K562 (cell line): Measurements from ENCODE around the gene MACROD2. TPM values are rescaled to one million over a fixed set of nuclear protein-coding genes. Genes with fewer than 3 reads are reported as not detected.

ENCODE experiments used
- ATAC-seq: fragments of 200-7000 bp; cut with Tn5 transposase; 3 replicates; pipeline ENCODE4 v1.9.1; 2020; ENCODE audit warnings: moderate library complexity
- BruUV-seq: library from RNA; stranded (reverse); fragments of 400-500 nt; replicated peaks from 2 replicates; lab custom pipeline; 2021; lab: Mats Ljungman, UMichigan
- CTCF ChIA-PET: fragments of 300-600 bp; formaldehyde crosslinking; extraction: SDS; loops from one replicate; lab custom pipeline; 2021; ENCODE audit warnings: low intra/inter-chr PET ratio; lab: Yijun Ruan, JAX
- POLR2A ChIA-PET: fragments of 300-600, 350-650 bp; sonication (Branson Sonifier 250); formaldehyde crosslinking; extraction: SDS; loops from one replicate; lab custom pipeline; 2021; ENCODE audit warnings: antibody characterized with exemption, inconsistent platforms; lab: Yijun Ruan, JAX
- DNase-seq, 4 experiments: peaks; one replicate each; pipeline versions ENCODE4 v3.0.0 to v3.0.0-alpha.2; 2011 to 2018; ENCODE audit warnings: low spot score in 3 of 4, mixed read lengths in 3 of 4; ENCODE audit errors: extremely low read depth in 1 of 4
- FAIRE-seq: peaks from 2 replicates; lab custom pipeline; 2011; peaks lifted over from hg19 to GRCh38; lab: Jason Lieb, UNC
- H2AFZ ChIP-seq: 2 replicates; pipeline ENCODE4 v1.6.0; 2011; ENCODE audit warnings: low read depth, low read length, control low read depth, inconsistent platforms
- H3K27ac ChIP-seq: fragments of 200-600 bp; 3 replicates; pipeline ENCODE4 v1.8.0; 2011; ENCODE audit warnings: low read depth, mild to moderate bottlenecking, control low read depth, inconsistent platforms, low read length, moderate library complexity, mixed read lengths; ENCODE audit errors: extremely low read depth
- H3K27me3 ChIP-seq, 2 experiments: fragments of 300-600 bp in 1 of 2; 2 replicates in 1 of 2; 3 replicates in 1 of 2; pipeline versions ENCODE4 v1.6.0 to v1.8.0; 2011; ENCODE audit warnings: inconsistent platforms in 2 of 2, low read length in 2 of 2, mild to moderate bottlenecking in 1 of 2, mixed read lengths in 1 of 2, moderate library complexity in 1 of 2; ENCODE audit not compliant: control insufficient read depth in 2 of 2, insufficient read depth in 2 of 2
- H3K36me3 ChIP-seq: fragments of 300-600 bp; 3 replicates; pipeline ENCODE4 v1.8.0; 2011; ENCODE audit warnings: mild to moderate bottlenecking, low read length, inconsistent platforms; ENCODE audit not compliant: control insufficient read depth, insufficient read depth
- H3K4me1 ChIP-seq, 2 experiments: fragments of 200-600 bp in 1 of 2; replicated peaks in 1 of 2; 2 replicates in 1 of 2; 3 replicates in 1 of 2; pipeline versions ENCODE4 v1.5.1 to v1.8.0; 2011; ENCODE audit warnings: inconsistent platforms in 2 of 2, low read length in 2 of 2, mild to moderate bottlenecking in 1 of 2, mixed read lengths in 1 of 2, moderate library complexity in 1 of 2; ENCODE audit not compliant: control insufficient read depth in 2 of 2, insufficient read depth in 2 of 2
- H3K4me2 ChIP-seq: 2 replicates; pipeline ENCODE4 v1.6.1; 2011; ENCODE audit warnings: low read length, control low read depth, inconsistent platforms, mixed read lengths; ENCODE audit not compliant: insufficient read depth
- H3K4me3 ChIP-seq: fragments of 200-600 bp; sonication (generic), shearing (Covaris generic); 2 replicates; pipeline ENCODE4 v1.5.1; 2016; ENCODE audit warnings: control low read depth, inconsistent platforms
- H3K79me2 ChIP-seq: fragments of 200-600 bp; 3 replicates; pipeline ENCODE4 v1.8.0; 2011; ENCODE audit warnings: low read length, inconsistent platforms; ENCODE audit not compliant: control insufficient read depth, insufficient read depth
- H3K9ac ChIP-seq, 2 experiments: 2 replicates each; pipeline versions ENCODE4 v1.6.0 to v1.6.1; 2011; ENCODE audit warnings: low read depth in 2 of 2, low read length in 2 of 2, control low read depth in 1 of 2, inconsistent platforms in 1 of 2, mild to moderate bottlenecking in 1 of 2, mixed read lengths in 1 of 2; ENCODE audit not compliant: insufficient read depth in 1 of 2
- H3K9me1 ChIP-seq: one replicate; pipeline ENCODE4 v1.6.0; 2011; ENCODE audit warnings: inconsistent platforms, mild to moderate bottlenecking, low read length, moderate library complexity; ENCODE audit not compliant: control insufficient read depth, insufficient read depth
- H3K9me3 ChIP-seq: replicated peaks from 2 replicates; pipeline ENCODE4 v1.5.1; 2011; ENCODE audit warnings: low read depth, low read length, inconsistent platforms; ENCODE audit not compliant: control insufficient read depth, insufficient read depth
- H4K20me1 ChIP-seq: replicated peaks from 2 replicates; pipeline ENCODE4 v1.6.1; 2011; ENCODE audit warnings: low read length, inconsistent platforms, mixed read lengths; ENCODE audit not compliant: control insufficient read depth, insufficient read depth
- ATF2 ChIP-seq: sonication (generic); formaldehyde crosslinking; IDR thresholded peaks from 2 replicates; pipeline ENCODE4 v1.8.1; 2022; ENCODE audit warnings: missing genetic modification reagents
- HDAC1 ChIP-seq, 2 experiments: fragments of 450-650 bp; IDR thresholded peaks; 2 replicates each; pipeline ENCODE4 v1.6.1; 2016 to 2017; ENCODE audit warnings: inconsistent platforms in 1 of 2, mild to moderate bottlenecking in 1 of 2, moderate library complexity in 1 of 2
- KLF1 ChIP-seq: fragments of 450-650 bp; IDR thresholded peaks from 2 replicates; pipeline ENCODE4 v1.6.1; 2016; ENCODE audit warnings: missing genetic modification characterization, missing compliant biosample characterization
- MBD2 ChIP-seq: sonication (generic); IDR thresholded peaks from 2 replicates; pipeline ENCODE4 v1.6.1; 2016; ENCODE audit warnings: low read depth, borderline replicate concordance
- MTA1 ChIP-seq: fragments of 450-650 bp; IDR thresholded peaks from 2 replicates; pipeline ENCODE4 v1.6.1; 2017; ENCODE audit warnings: borderline replicate concordance
- RUNX1 ChIP-seq: sonication (generic); IDR thresholded peaks from 2 replicates; pipeline ENCODE4 v1.6.1; 2016; ENCODE audit warnings: antibody characterized with exemption, low read depth
- SAFB ChIP-seq: fragments of 200-400 bp; formaldehyde crosslinking; IDR thresholded peaks from 2 replicates; pipeline ENCODE4 v1.6.1; 2017; ENCODE audit warnings: low read depth, low read length, borderline replicate concordance
- SNRNP70 ChIP-seq: fragments of 200-400 bp; formaldehyde crosslinking; optimal IDR thresholded peaks from 2 replicates; pipeline ENCODE3; 2017; ENCODE audit warnings: low read depth, low read length
- TCF15 ChIP-seq: fragments of 250-450 bp; sonication (Bioruptor Pico); IDR thresholded peaks from 2 replicates; pipeline ENCODE4 v1.8.0; 2022; ENCODE audit warnings: moderate library complexity, mild to moderate bottlenecking, inconsistent platforms
- ZBTB33 ChIP-seq: sonication (generic); formaldehyde crosslinking; IDR thresholded peaks from 2 replicates; pipeline ENCODE4 v1.8.1; 2023; ENCODE audit warnings: mild to moderate bottlenecking, missing genetic modification reagents
- ZNF449 ChIP-seq: fragments of 250-450 bp; sonication (Bioruptor Pico); IDR thresholded peaks from 2 replicates; pipeline ENCODE4 v1.8.0; 2022; ENCODE audit warnings: moderate library complexity, mild to moderate bottlenecking, inconsistent platforms
- ZNF764 ChIP-seq: fragments of 250-450 bp; sonication (Bioruptor Pico); IDR thresholded peaks from 2 replicates; pipeline ENCODE4 v1.4.0; 2020; ENCODE audit warnings: low read depth, mild to moderate bottlenecking, moderate library complexity
- WGBS: fragments of 100-300 bp; shearing (Covaris generic); methylation state at CpG from one replicate; pipeline ENCODE4 v1.1.6; 2016; ENCODE audit warnings: low coverage, mixed read lengths; ENCODE audit not compliant: insufficient coverage; ENCODE audit errors: missing lambda C conversion rate; 5-methylcytosine and 5-hydroxymethylcytosine counted together
- in situ Hi-C: fragments of 300-500 bp; cut with MboI; formaldehyde crosslinking; loops from 4 replicates; pipeline ENCODE4 v1.15.0; 2018; ENCODE audit warnings: inconsistent platforms, mixed read lengths
- intact Hi-C: fragments of 100-400 bp; cut with micrococcal nuclease; formaldehyde crosslinking; loops from 2 replicates; pipeline ENCODE4 v1.14.2; 2022
- polyA plus RNA-seq, 8 experiments: library from polyadenylated mRNA; depleted of rRNA in 4 of 8; stranded (reverse) in 5 of 8; unstranded in 3 of 8; fragments of >200 nt; fragmentation: Nextera tagmentation in 2 of 8; fragmentation: Illumina TruSeq in 1 of 8; extraction: Ambion mirVana in 2 of 8; extraction: Trizol in 1 of 8; gene quantifications; 2 replicates each; pipeline versions ENCODE4 v1.2.1 to v1.2.3, GENCODE V29; 2011 to 2014; ENCODE audit warnings: inconsistent platforms in 1 of 8, missing spikeins in 1 of 8
- total RNA-seq, 7 experiments: library from RNA; depleted of rRNA in 6 of 7; stranded (reverse); fragments of >200 nt in 6 of 7; fragmentation: Illumina TruSeq in 2 of 7; extraction: Trizol in 2 of 7; gene quantifications; 2 replicates each; pipeline versions ENCODE4 v1.2.1 to v1.2.3, GENCODE V29; 2011 to 2021; ENCODE audit warnings: low replicate concordance in 1 of 7

MACROD2 gene
- total and polyA plus RNA-seq, 9 of the 15 experiments (the other 6 are each of a cell fraction or from before 2014, with no cell fraction given): not detected

GRCh38 chr20:15302075-15302474, 1306.8 kb downstream of the MACROD2 start:
- no TSS peak for BruUV-seq
- no peaks in the 10 kb centered on the region for H3K9me1 ChIP-seq
- H2AFZ ChIP-seq: no peak overlapping the region
- ChIA-PET POLR2A (no interaction called here), CTCF (no interaction called here)
- H3K9me3 ChIP-seq: no peaks in the 10 kb centered on the region
- intact Hi-C loops: no loop called here
- no peaks in the 10 kb centered on the region for H3K27me3 ChIP-seq
- in situ Hi-C loops: no loop called here
- no peaks in the 10 kb centered on the region for H3K79me2 ChIP-seq
- no peaks in the 10 kb centered on the region for H3K36me3 ChIP-seq
- DNase-seq: no peak
- 0% methylated on average over 4 of the region's 5 CpGs for WGBS
- H3K4me1 ChIP-seq: no peaks in the 10 kb centered on the region
- TF ChIP-seq MBD2 (no peak), ZNF764 (CRISPR knock-in tag) (no peak)
- ATAC-seq: no peak
- H4K20me1 ChIP-seq: no peaks in the 10 kb centered on the region
- no peak overlapping the region for H3K4me2 ChIP-seq
- H3K4me3 ChIP-seq: no peak overlapping the region
- no peak overlapping the region for H3K9ac ChIP-seq
- H3K27ac ChIP-seq: no peak overlapping the region
- FAIRE-seq: no peak

- ATAC-seq (no peak), DNase-seq (no peak), FAIRE-seq (no peak)
- no peak overlapping the region for H2AFZ ChIP-seq
- no peaks in the 10 kb centered on the region for H3K9me3 ChIP-seq
- in situ Hi-C loops: no loop called here
- H3K36me3 ChIP-seq: no peaks in the 10 kb centered on the region
- H3K9me1 ChIP-seq: no peaks in the 10 kb centered on the region
- H4K20me1 ChIP-seq: no peaks in the 10 kb centered on the region
- H3K4me1 ChIP-seq: no peaks in the 10 kb centered on the region
- ChIA-PET POLR2A (no interaction called here), CTCF (no interaction called here)
- H3K27me3 ChIP-seq: no peaks in the 10 kb centered on the region
- H3K27ac ChIP-seq: no peak overlapping the region
- H3K9ac ChIP-seq: no peak overlapping the region
- H3K79me2 ChIP-seq: no peaks in the 10 kb centered on the region
- intact Hi-C loops: no loop called here
- no peak overlapping the region for H3K4me3 ChIP-seq
- BruUV-seq: no TSS peak
- H3K4me2 ChIP-seq: no peak overlapping the region
- TF ChIP-seq SNRNP70: no peak
- no peak for TF ChIP-seq SAFB
- no peak for TF ChIP-seq ATF2 (CRISPR knock-in tag)
- no peak for TF ChIP-seq ZNF449 (CRISPR knock-in tag)
- TF ChIP-seq KLF1 (tag): no peak
- TF ChIP-seq MTA1: no peak
- no peak for TF ChIP-seq TCF15
- TF ChIP-seq ZBTB33: no peak
- TF ChIP-seq HDAC1 (IDR thresholded peaks at IDR 0.05): no peak
- no peak for TF ChIP-seq RUNX1
Observed at GRCh38 chr20:15310361-15310760, 1315.0 kb downstream of the MACROD2 start.
